ENCODE results near the gene NHLH1.

GRCh38 chr1:160363951-160364735 lies 2.7 kb upstream of the NHLH1 start:
- TF ChIP-seq CTCF (IDR thresholded peaks at IDR 0.05): no peak
- no peak for TF ChIP-seq POLR2A (IDR thresholded peaks at IDR 0.05)

All from Peyer's patch (tissue), 4 donors.